DMS153 (cell line): ENCODE data around the gene GPR25.

ENCODE experiments used
- DNase-seq: peaks from one replicate; lab custom pipeline; 2025; lab: John Stamatoyannopoulos, UW

GPR25 gene

GRCh38 chr1:200873671-200874397, 1.1 kb downstream of the GPR25 start:
- no peak for DNase-seq

GRCh38 chr1:200874694-200875093, 1.9 kb downstream of the GPR25 start:
- DNase-seq = no peak

GRCh38 chr1:200875416-200875815, 2.6 kb downstream of the GPR25 start:
- no peak for DNase-seq

- DNase-seq = no peak
These were observed 4.2 kb downstream of the GPR25 start for GRCh38 chr1:200877010-200877409.

GRCh38 chr1:200877839-200878551, 5.2 kb downstream of the GPR25 start:
- no peak for DNase-seq

- DNase-seq = no peak
These were observed 7.4 kb downstream of the GPR25 start for GRCh38 chr1:200880212-200880611.

- no peak for DNase-seq
These were observed 10.3 kb downstream of the GPR25 start for GRCh38 chr1:200883118-200883517.

- no peak for DNase-seq
These were observed 13.0 kb downstream of the GPR25 start for GRCh38 chr1:200885623-200886402.

GRCh38 chr1:200886594-200886993, 13.8 kb downstream of the GPR25 start:
- no peak for DNase-seq

- DNase-seq = no peak
These were observed 14.3 kb downstream of the GPR25 start for GRCh38 chr1:200887036-200887435.

- no peak for DNase-seq
These were observed 15.1 kb downstream of the GPR25 start for GRCh38 chr1:200887772-200888348.

GRCh38 chr1:200888349-200888838, 15.6 kb downstream of the GPR25 start:
- DNase-seq = no peak

- no peak for DNase-seq
These were observed 16.8 kb downstream of the GPR25 start for GRCh38 chr1:200889571-200889970.

- no peak for DNase-seq
These were observed 17.2 kb downstream of the GPR25 start for GRCh38 chr1:200890027-200890426.

- DNase-seq = no peak
These were observed 18.3 kb downstream of the GPR25 start for GRCh38 chr1:200890818-200891773.

GRCh38 chr1:200891774-200892157, 19.0 kb downstream of the GPR25 start:
- DNase-seq = no peak

- DNase-seq = no peak
These were observed 19.8 kb downstream of the GPR25 start for GRCh38 chr1:200892546-200892945.

- DNase-seq = no peak
These were observed 20.2 kb downstream of the GPR25 start for GRCh38 chr1:200892958-200893357.

GRCh38 chr1:200893411-200893901, 20.7 kb downstream of the GPR25 start:
- DNase-seq = no peak

- no peak for DNase-seq
These were observed 22.1 kb downstream of the GPR25 start, which contains the start of gene INAVA for GRCh38 chr1:200894712-200895442. Gene INAVA, plus strand, starts transcription at chr1:200894900. Its CDS starts 3,501 bp downstream, at chr1:200898401.
